Activated CD4-positive, alpha-beta T cell treated with anti-CD3 and anti-CD28 coated beads for 48 hours (primary cell): ENCODE results near the gene YAP1.

Experiments used
- DNase-seq: peaks from one replicate; pipeline ENCODE4 v3.0.0-alpha.2; 2020

The YAP1 gene

GRCh38 chr11:102117472-102118113 is 7.3 kb downstream of the YAP1 start:
- no peak for DNase-seq

- no peak for DNase-seq
Observed at GRCh38 chr11:102118937-102119336, 8.7 kb downstream of the YAP1 start.

GRCh38 chr11:102119997-102120396 is 9.8 kb downstream of the YAP1 start:
- no peak for DNase-seq

GRCh38 chr11:102120437-102120973 is 10.3 kb downstream of the YAP1 start:
- no peak for DNase-seq

- no peak for DNase-seq
Observed at GRCh38 chr11:102121329-102121728, 11.1 kb downstream of the YAP1 start.

- DNase-seq = no peak
Observed at GRCh38 chr11:102134597-102134996, 24.4 kb downstream of the YAP1 start.

- DNase-seq = no peak
Observed at GRCh38 chr11:102135256-102135655, 25.0 kb downstream of the YAP1 start.

GRCh38 chr11:102138223-102138622 is 28.0 kb downstream of the YAP1 start:
- DNase-seq = no peak

GRCh38 chr11:102138670-102139069 is 28.4 kb downstream of the YAP1 start:
- DNase-seq = no peak

GRCh38 chr11:102139081-102139498 is 28.8 kb downstream of the YAP1 start:
- DNase-seq = no peak

GRCh38 chr11:102142333-102142732 is 32.1 kb downstream of the YAP1 start:
- DNase-seq = no peak

GRCh38 chr11:102143867-102144266 is 33.6 kb downstream of the YAP1 start:
- no peak for DNase-seq

GRCh38 chr11:102144357-102145355 is 34.4 kb downstream of the YAP1 start:
- no peak for DNase-seq

GRCh38 chr11:102147015-102147414 is 36.8 kb downstream of the YAP1 start:
- DNase-seq = no peak

GRCh38 chr11:102147632-102148031 is 37.4 kb downstream of the YAP1 start:
- DNase-seq = no peak

- no peak for DNase-seq
Observed at GRCh38 chr11:102148059-102148458, 37.8 kb downstream of the YAP1 start.

- DNase-seq = no peak
Observed at GRCh38 chr11:102151784-102152525, 41.7 kb downstream of the YAP1 start.

GRCh38 chr11:102153082-102153481 is 42.8 kb downstream of the YAP1 start:
- no peak for DNase-seq

GRCh38 chr11:102154806-102155205 is 44.6 kb downstream of the YAP1 start:
- no peak for DNase-seq

- DNase-seq = no peak
Observed at GRCh38 chr11:102155676-102156075, 45.4 kb downstream of the YAP1 start.

GRCh38 chr11:102157219-102157618 is 47.0 kb downstream of the YAP1 start:
- no peak for DNase-seq

GRCh38 chr11:102158164-102158735 is 48.0 kb downstream of the YAP1 start:
- DNase-seq = no peak

GRCh38 chr11:102163368-102163767 is 53.1 kb downstream of the YAP1 start:
- no peak for DNase-seq
